Ectodermal cell (in vitro differentiated cells): ENCODE measurements around the gene DHX8.

ENCODE experiments used
- H3K27ac ChIP-seq: 2 replicates; pipeline ENCODE4 v1.7.0; 2013; ENCODE audit warnings: mild to moderate bottlenecking, low read depth, low read length; ENCODE audit not compliant: insufficient read depth, poor library complexity, severe bottlenecking
- H3K27me3 ChIP-seq: 2 replicates; pipeline ENCODE4 v1.7.0; 2013; ENCODE audit warnings: mild to moderate bottlenecking, low read length; ENCODE audit not compliant: insufficient read depth, control insufficient read depth, poor library complexity, severe bottlenecking
- H3K36me3 ChIP-seq: one replicate; pipeline ENCODE4 v1.7.0; 2013; ENCODE audit warnings: low read length; ENCODE audit not compliant: control insufficient read depth, insufficient read depth
- H3K4me1 ChIP-seq: one replicate; pipeline ENCODE4 v1.7.0; 2013; ENCODE audit warnings: low read length; ENCODE audit not compliant: control insufficient read depth, insufficient read depth
- H3K4me3 ChIP-seq: 2 replicates; pipeline ENCODE4 v1.7.0; 2013; ENCODE audit warnings: low read depth, low read length, control low read depth; ENCODE audit not compliant: insufficient read depth
- H3K9me3 ChIP-seq: 2 replicates; pipeline ENCODE4 v1.7.0; 2013; ENCODE audit warnings: mild to moderate bottlenecking, low read length, moderate library complexity; ENCODE audit not compliant: control insufficient read depth
- WGBS, 2 experiments: methylation state at CpG; one replicate each; pipeline ENCODE4 v1.1.7; 2013; ENCODE audit warnings: missing lambda C conversion rate in 2 of 2; 5-methylcytosine and 5-hydroxymethylcytosine counted together

Gene DHX8

GRCh38 chr17:43546319-43547188 is 62.8 kb downstream of the DHX8 start, which contains the start of gene ETV4:
ETV4 (minus strand) TSS chr17:43546340; CDS start chr17:43545617, 723 bp downstream.
- Histone ChIP-seq H3K27me3 (peaks cover 69% of the 10 kb centered on the region), H3K4me1 (peaks cover 35% of the 10 kb centered on the region), H3K36me3 (no peaks in the 10 kb centered on the region), H3K27ac (no peak within 1 kb of the TSS), H3K9me3 (no peaks in the 10 kb centered on the region), H3K4me3 (peak within 1 kb of the TSS; percentile 35)
- 2% methylated on average over 46 of the region's 46 CpGs for WGBS, 2 experiments

GRCh38 chr17:43547189-43547550 is 63.4 kb downstream of the DHX8 start:
- peaks cover 69% of the 10 kb centered on the region for H3K27me3 ChIP-seq
- H3K36me3 ChIP-seq = no peaks in the 10 kb centered on the region
- no peak overlapping the region for H3K27ac ChIP-seq
- H3K9me3 ChIP-seq = no peaks in the 10 kb centered on the region
- H3K4me1 ChIP-seq = peaks cover 30% of the 10 kb centered on the region
- no peak overlapping the region for H3K4me3 ChIP-seq
- WGBS, 2 experiments = 83 to 89% methylated on average over 2 of the region's 2 CpGs

DNA sequence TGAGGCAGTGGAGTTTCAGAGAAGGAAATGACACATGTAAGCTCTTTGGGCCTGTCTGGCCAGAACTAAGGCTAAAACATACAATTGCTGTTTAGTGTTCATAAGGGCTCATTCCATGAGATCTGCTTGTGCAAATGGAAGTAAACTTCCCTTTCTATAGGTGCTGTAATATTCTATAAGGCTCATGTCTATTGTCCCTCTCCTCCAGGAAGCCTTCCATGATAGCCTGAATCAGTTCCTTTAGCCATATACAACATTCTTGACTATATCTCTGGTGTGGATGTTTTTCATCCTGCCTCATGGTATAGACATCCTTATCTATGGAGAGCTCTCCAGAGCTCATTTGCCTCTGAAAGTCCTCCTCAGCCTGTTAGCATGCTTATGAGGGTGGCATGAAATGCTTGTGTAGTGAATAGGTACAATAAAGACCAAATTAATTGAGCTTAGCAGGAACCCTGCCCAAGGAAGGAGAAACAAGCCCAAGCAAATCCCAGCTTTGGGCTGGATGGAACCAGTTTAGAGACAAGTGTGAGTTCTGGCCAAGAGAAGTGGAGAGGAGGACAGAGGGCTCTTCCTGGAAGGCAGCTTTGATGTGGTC is 64.0 kb downstream of the DHX8 start:
- no peak overlapping the region for H3K27ac ChIP-seq
- no peaks in the 10 kb centered on the region for H3K9me3 ChIP-seq
- no peak overlapping the region for H3K4me3 ChIP-seq
- H3K27me3 ChIP-seq = peaks cover 63% of the 10 kb centered on the region
- no peaks in the 10 kb centered on the region for H3K36me3 ChIP-seq
- peaks cover 24% of the 10 kb centered on the region for H3K4me1 ChIP-seq

DNA sequence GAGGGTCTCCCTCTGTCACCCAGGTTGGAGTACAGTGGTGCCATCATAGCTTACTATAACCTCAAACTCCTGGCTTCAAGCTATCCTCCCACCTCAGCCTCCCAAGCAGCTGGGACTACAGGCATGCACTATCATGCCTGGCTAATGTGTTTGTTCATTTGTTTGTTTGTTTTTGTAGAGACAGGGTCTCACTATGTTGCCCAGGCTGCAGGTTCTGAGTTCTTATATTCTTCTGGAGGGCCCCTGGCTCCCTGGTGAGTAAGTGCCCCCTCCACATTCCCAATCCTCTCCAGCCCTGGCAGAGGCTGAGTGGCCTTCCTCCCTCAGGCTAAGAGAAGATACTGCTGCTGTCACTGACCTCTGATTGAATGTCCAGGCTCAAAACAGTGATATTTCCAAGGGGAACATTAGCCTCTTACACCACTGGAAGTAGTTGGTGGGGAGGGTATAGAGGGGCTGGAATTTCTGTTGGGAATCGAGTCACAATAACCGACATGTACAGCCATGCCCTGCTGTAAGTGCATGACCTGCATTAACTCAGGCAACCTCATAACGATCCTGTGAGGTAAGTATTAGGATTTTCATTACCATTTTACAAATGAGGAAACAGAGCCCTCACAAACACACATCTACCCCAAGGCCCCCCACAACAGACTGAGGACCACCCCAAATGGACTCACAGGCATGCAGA is 65.1 kb downstream of the DHX8 start:
- H3K4me3 ChIP-seq = no peak overlapping the region
- peaks cover 52% of the 10 kb centered on the region for H3K27me3 ChIP-seq
- H3K4me1 ChIP-seq = peaks cover 26% of the 10 kb centered on the region
- WGBS, 2 experiments = 87 to 92% methylated on average over 3 of the region's 3 CpGs
- no peaks in the 10 kb centered on the region for H3K36me3 ChIP-seq
- H3K27ac ChIP-seq = no peak overlapping the region
- H3K9me3 ChIP-seq = no peaks in the 10 kb centered on the region

DNA sequence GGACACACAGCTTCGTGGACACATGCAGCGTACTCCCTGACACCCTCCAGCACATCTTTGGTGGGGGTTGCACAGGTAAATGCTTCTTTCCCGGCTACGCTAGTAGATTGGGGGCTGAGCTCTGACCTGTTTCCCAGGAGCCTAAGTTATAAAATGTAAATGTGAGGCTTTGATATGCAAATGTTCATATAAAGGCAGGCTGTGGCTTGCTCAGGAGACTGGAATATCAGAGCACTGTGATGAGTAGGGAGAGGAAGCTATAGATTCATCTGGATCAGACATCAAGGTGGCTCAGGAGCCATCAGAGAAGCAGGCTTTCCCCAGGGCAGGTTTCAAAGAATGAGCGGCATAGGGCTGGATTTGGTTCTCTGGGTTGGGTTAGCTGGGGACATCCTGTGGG is 65.7 kb downstream of the DHX8 start:
- Histone ChIP-seq H3K4me3 (no peak overlapping the region), H3K9me3 (no peaks in the 10 kb centered on the region), H3K27me3 (peaks cover 46% of the 10 kb centered on the region), H3K36me3 (no peaks in the 10 kb centered on the region), H3K4me1 (peaks cover 22% of the 10 kb centered on the region), H3K27ac (no peak overlapping the region)
- WGBS, 2 experiments = 68 to 74% methylated on average over 5 of the region's 5 CpGs

DNA sequence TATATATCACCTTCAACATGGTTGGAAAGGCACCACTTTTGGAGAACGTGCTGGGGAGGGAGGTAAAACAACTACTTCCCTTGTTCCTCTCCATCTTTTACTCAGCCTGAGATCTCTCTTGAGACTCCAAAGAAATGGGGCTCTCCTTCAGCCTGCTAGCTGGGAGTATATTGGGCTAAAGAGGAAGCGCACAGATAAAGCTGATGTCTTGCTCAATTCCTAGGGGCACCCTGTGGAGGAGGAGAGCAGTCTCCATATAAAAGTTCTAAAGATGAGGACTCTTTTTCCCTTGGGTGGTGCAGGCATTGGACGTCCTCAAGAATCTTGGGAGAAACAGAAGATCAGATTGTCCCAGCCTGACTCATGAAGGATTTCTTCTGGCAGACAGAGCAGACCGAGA is 67.0 kb downstream of the DHX8 start:
- Histone ChIP-seq H3K4me3 (no peak overlapping the region), H3K27ac (no peak overlapping the region), H3K9me3 (no peaks in the 10 kb centered on the region), H3K36me3 (no peaks in the 10 kb centered on the region), H3K27me3 (peaks cover 33% of the 10 kb centered on the region), H3K4me1 (peaks cover 11% of the 10 kb centered on the region)
- WGBS, 2 experiments = 93 to 95% methylated on average over 4 of the region's 4 CpGs

- H3K27ac ChIP-seq = no peak overlapping the region
- no peak overlapping the region for H3K4me3 ChIP-seq
- no peaks in the 10 kb centered on the region for H3K36me3 ChIP-seq
- H3K4me1 ChIP-seq = peaks cover 5% of the 10 kb centered on the region
- no peaks in the 10 kb centered on the region for H3K9me3 ChIP-seq
- H3K27me3 ChIP-seq = peaks cover 17% of the 10 kb centered on the region
- 83 to 88% methylated on average over 8 of the region's 8 CpGs for WGBS, 2 experiments
Observed at GRCh38 chr17:43552229-43552837, 68.6 kb downstream of the DHX8 start.

GRCh38 chr17:43553573-43553972 is 69.8 kb downstream of the DHX8 start:
- Histone ChIP-seq H3K27me3 (peaks cover 5% of the 10 kb centered on the region), H3K36me3 (no peaks in the 10 kb centered on the region), H3K4me1 (peaks cover 5% of the 10 kb centered on the region), H3K27ac (no peak overlapping the region), H3K4me3 (no peak overlapping the region), H3K9me3 (no peaks in the 10 kb centered on the region)
- WGBS, 2 experiments = 11 to 19% methylated on average over 2 of the region's 2 CpGs

- WGBS, 2 experiments = 14% methylated on average over 5 to 6 of the region's 6 CpGs
- Histone ChIP-seq H3K9me3 (no peaks in the 10 kb centered on the region), H3K36me3 (no peaks in the 10 kb centered on the region), H3K27me3 (no peaks in the 10 kb centered on the region), H3K4me3 (no peak overlapping the region), H3K4me1 (peaks cover 5% of the 10 kb centered on the region), H3K27ac (no peak overlapping the region)
Observed at GRCh38 chr17:43554857-43555256, 71.1 kb downstream of the DHX8 start.

DNA sequence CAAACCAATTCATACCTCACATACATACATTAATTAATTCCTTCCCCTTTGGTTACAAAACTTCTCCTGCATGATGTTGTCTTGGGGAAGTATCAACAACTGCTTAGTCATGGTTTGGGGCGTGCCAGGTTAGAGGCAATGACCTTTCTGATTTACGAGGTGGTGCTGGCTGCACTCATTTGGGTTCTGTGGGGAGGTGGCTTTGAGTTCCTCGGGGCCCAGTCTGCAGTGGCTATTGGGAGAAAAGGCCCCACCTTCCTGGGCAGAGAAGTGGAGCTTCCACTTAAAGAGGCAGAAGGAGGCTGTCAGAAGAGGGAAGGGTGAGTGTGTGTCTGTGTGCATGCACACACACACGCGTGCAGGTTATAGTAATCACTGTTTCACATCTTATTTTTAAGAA is 72.5 kb downstream of the DHX8 start:
- Histone ChIP-seq H3K27ac (no peak overlapping the region), H3K9me3 (no peaks in the 10 kb centered on the region), H3K4me3 (no peak overlapping the region), H3K27me3 (no peaks in the 10 kb centered on the region), H3K36me3 (no peaks in the 10 kb centered on the region), H3K4me1 (peaks cover 5% of the 10 kb centered on the region)
- 84 to 88% methylated on average over 5 of the region's 5 CpGs for WGBS, 2 experiments
